ENCODE results near the gene IL36G.

Gene IL36G

GRCh38 chr2:112973156-112973555, 4.7 kb upstream of the IL36G start:
- no peak for DNase-seq

DNA sequence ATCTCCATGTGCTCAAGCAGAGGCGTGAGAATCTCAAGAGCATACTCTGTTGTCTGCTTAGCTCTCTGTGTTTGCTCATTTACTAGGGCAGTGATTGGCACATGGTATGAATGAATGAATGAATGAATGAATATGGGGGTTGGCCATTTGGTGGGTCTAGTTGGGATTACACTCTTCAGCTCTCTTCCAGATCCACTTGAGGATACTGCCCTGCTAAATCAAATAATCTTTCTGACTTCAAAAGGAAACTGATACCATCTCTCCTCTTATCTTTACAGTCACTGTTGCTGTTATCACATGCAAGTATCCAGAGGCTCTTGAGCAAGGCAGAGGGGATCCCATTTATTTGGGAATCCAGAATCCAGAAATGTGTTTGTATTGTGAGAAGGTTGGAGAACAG, 1.9 kb downstream of the IL36G start:
- no peak for DNase-seq

- no peak for DNase-seq
Observed at GRCh38 chr2:112980537-112980936, 2.7 kb downstream of the IL36G start.

GRCh38 chr2:112985090-112985489, 7.3 kb downstream of the IL36G start:
- no peak for DNase-seq

DNA sequence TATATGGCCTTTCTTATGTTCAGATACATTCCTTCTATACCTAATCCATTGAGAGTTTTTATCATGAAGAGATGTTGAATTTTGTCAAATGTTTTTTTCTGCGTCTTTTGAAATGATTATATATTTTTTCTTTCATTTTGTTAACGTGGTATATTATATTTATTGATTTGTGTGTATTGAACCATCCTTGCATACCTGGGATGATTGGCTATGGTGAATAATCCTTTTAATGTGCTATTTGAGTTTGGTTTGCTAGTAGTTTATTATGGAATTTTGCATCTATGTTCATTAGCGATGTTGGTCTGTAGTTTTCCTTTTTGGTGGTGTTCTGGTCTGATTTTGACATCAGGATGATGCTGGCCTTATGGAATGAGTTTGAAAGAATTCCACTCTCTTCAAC, 11.8 kb downstream of the IL36G start:
- no peak for DNase-seq

DNA sequence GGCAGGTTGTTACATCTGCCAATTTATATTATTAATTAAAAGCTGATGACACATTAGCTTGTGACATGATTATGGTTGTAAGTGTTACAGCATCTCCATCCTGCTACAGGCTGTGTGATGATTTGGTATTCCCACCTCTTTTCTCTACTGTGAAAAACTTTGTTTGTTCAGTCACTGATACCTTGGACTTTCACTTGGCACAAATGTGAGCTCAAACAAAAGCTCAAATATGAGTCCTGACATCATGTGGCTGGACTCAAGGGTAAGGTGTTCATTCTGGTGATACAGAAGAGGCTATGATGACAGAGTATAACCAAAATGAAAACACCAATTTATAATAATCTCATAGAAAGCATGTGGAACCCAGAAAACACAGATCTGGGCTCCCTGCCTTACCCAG, 16.0 kb downstream of the IL36G start:
- DNase-seq: no peak

- DNase-seq: no peak
Observed at GRCh38 chr2:112994648-112995047, 16.8 kb downstream of the IL36G start.

DNA sequence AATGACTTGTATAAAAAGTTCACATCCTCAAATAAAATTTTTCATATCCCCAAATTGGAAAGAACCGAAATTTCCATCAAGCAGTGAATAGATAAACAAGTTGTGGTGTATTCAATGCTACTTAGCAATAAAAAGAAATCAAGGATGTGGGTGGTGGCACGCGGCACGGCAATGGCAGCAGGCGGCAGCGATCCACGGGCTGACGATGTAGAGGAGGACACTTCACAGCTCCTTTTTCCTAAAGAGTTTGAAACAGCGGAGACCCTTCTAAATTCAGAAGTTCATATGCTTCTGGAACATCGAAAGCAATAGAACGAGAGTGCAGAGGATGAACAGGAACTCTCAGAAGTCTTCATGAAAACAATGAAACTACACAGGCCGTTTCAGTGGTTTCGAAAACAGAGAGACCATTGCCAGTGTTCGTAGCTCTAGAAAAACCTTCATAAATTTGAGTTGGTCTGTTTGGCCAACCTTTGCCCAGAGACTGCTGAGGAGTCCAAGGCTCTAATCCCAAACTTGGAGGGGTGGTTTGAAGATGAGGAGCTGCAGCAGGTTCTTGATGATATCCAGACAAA, 17.6 kb downstream of the IL36G start:
- DNase-seq: peak; percentile 21

- peak; percentile 68 for DNase-seq
Observed at GRCh38 chr2:112996635-112997034, 18.8 kb downstream of the IL36G start.

GRCh38 chr2:112997151-112997550, 19.3 kb downstream of the IL36G start:
- DNase-seq: no peak

GRCh38 chr2:113000436-113000835, 22.6 kb downstream of the IL36G start:
- DNase-seq: no peak

DNA sequence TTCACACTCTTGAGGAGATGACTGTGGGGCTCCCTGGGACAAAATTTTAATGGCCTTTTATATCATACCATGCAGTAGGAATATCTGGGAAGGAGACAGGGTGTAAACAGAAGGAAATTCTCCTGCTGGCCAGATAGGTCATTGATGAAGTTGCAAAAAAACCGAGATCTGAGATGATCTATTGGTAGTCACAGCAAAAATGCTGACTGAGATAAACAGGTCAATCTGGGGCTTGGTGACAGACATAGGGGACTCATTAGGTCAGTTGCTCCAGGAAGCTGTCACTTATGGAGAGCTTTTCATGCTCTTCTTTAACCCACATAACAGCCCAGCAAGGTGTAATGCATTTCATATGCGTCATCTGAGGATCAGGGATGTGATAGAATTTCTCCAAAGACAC, 24.9 kb downstream of the IL36G start:
- DNase-seq: no peak

DNA sequence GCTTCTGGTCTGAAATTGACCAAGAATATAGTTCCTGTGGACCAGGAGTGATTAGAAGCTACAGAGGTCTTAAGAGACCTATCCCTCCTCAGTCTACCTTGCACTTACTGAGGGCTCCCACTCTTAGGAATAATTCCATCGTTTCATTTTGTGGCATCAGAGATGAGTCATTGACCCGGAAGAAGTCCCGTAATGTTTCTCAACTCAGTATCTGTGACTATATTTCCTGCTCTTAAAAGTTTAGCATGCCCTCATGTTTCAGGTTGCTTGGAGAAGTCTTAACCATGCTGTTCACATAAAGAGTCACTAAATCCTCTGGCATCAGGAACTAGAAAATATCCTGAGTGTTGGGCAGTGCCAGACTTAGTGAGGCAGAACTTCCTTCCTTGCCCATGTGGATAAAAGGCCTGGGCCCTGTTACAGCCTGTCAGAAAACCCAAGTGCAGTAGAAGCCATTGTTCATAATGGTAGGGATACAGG, 27.3 kb downstream of the IL36G start, which contains the start of gene IL36A:
TSS of gene IL36A (plus strand) at position 430 of the 480 bp plus-strand sequence. CDS start 413 bp downstream, outside the sequence.
- DNase-seq: no peak

DNA sequence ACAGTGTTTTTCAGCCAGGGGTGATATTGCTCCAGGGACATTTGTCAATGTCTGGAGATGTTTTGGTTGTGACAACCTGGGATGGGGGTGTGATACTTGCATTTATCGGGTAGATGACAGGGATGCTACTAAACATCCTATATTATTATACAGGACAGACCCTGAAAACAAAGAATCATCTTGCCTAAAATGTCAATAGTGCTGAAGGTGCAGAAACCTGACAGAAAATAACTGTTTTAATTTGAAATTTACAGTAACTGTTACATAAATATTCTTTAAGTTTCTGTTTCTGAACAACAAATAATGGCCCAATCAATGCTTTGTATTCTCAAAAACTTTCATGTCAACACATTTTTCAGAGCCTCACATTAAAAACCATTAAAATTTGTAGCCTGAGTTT, 29.4 kb downstream of the IL36G start:
- DNase-seq: no peak

GRCh38 chr2:113009622-113010021, 31.8 kb downstream of the IL36G start:
- no peak for DNase-seq

- DNase-seq: no peak
Observed at GRCh38 chr2:113010088-113010487, 32.3 kb downstream of the IL36G start.

DNA sequence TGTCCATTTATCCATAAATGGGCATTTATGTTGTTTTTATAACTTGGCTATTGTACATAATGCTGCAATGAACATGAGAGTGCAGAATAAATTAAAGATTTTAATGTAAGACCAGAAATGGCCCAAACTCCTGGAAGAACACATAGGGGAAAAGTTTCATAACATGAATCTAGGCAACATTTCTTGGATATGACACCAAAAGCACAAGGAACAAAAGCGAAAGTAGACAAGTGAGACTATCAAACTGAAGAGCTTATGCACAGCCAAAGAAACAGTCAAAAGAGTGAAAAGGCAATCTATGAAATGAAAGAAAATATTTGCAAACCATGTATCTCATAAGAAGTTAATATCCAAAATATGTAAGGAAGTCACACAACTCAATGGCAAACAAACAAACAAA, 33.3 kb downstream of the IL36G start:
- DNase-seq: no peak

- DNase-seq: no peak
Observed at GRCh38 chr2:113012436-113013335, 34.9 kb downstream of the IL36G start.

DNA sequence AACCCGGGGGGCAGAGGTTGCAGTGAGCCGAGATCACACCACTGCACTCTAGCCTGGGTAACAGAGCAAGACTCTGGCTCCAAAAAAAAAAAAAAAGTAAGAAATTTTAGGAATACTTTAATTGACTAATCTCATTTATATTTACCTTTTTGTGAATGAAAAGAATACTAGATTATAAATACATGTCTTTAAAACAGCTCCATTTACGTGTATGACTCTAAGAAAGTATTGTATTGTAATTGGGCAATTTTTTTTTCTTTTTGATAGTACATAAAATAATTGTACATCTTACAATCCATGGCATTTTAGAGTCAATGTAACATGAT, 35.5 kb downstream of the IL36G start:
- no peak for DNase-seq

- DNase-seq: no peak
Observed at GRCh38 chr2:113014067-113014466, 36.3 kb downstream of the IL36G start.

DNA sequence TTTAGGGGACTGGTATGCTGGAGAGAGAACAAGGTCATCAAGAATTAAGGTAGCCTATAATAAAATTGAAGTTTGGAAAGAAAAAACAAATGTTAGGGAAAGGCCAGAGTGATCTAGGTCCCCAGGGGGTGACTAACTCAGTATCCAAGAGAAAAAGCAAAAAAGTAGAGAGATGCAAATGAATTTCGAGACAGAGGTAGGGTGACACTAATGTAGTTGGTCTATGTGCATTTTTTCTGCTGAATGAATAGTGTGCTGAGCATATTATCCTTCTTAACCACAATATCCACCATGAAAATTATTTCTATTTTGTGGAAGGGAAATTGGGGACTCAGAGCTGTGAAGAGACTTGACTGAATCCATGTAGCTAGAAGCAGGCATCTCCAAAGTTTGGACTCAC, 37.2 kb downstream of the IL36G start:
- DNase-seq: no peak

DNA sequence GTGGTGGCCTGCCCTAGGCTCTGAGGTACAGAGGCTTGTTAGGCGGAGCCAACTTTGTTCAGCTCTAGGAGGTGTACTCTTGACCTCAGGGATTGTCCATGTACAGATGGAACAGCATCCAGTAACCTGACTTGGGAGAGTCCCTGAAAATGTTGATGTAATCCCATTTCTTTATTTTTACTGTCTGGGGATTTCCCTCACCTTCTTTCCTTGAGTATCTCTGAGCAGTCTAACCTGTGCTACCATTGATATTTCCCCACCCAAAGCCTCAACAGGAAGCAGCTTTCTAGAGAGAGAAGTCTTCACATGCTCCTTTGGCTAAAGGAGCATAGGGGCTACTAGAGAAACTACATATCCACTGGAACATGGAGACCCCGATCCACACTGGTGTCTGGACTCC, 37.8 kb downstream of the IL36G start:
- DNase-seq: no peak

- no peak for DNase-seq
Observed at GRCh38 chr2:113018509-113018908, 40.7 kb downstream of the IL36G start.

- DNase-seq: no peak
Observed at GRCh38 chr2:113021312-113021711, 43.5 kb downstream of the IL36G start.

DNA sequence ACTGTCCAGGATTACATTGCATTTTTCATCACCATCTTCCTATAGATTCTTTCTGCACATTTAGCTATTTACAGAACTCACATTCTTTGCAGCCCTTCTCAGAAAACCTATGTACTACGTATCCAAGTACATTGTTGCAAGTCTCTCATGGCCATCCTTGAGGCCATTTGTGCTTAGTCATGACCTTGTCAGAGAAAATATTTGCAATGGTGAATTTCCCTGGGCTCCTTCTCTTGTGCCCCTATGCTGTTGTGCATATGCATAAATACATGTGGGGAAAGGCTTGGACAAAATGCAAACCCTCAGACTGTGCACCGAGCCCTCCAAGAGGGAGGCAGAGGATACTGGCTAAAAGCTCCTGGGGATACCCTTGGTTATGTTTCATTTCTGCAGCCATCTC, 47.0 kb downstream of the IL36G start:
- DNase-seq: no peak
